Osteoblast (primary cell): Measurements from ENCODE around the gene TTC32. TPM values are rescaled to one million over a fixed set of nuclear protein-coding genes. Genes with fewer than 3 reads are reported as not detected.
A peak's percentile ranks its signal among the peaks of the same experiment; 100 is the strongest.

ENCODE experiments used
- DNase-seq: peaks from one replicate; pipeline ENCODE4 v3.0.0; 2011; ENCODE audit warnings: low spot score, mixed read lengths; ENCODE audit not compliant: insufficient read length; ENCODE audit errors: missing footprints
- H2AFZ ChIP-seq: 2 replicates; pipeline ENCODE4 v1.6.0; 2011; ENCODE audit warnings: mild to moderate bottlenecking, low read length
- H3K27ac ChIP-seq: 2 replicates; pipeline ENCODE4 v1.5.1; 2011; ENCODE audit warnings: mild to moderate bottlenecking, low read depth, low read length, moderate library complexity
- H3K27me3 ChIP-seq: 2 replicates; pipeline ENCODE4 v1.6.0; 2012; ENCODE audit warnings: mild to moderate bottlenecking, control low read depth, inconsistent platforms, low read length, moderate library complexity; ENCODE audit not compliant: insufficient read depth
- H3K36me3 ChIP-seq: 2 replicates; pipeline ENCODE4 v1.5.1; 2011; ENCODE audit warnings: mild to moderate bottlenecking, low read length, control low read depth, moderate library complexity; ENCODE audit not compliant: insufficient read depth
- H3K4me1 ChIP-seq: 2 replicates; pipeline ENCODE4 v1.5.1; 2011; ENCODE audit warnings: mild to moderate bottlenecking, low read length, control low read depth, moderate library complexity; ENCODE audit not compliant: insufficient read depth
- H3K4me2 ChIP-seq: 2 replicates; pipeline ENCODE4 v1.6.0; 2011; ENCODE audit warnings: mild to moderate bottlenecking, low read length; ENCODE audit not compliant: insufficient read depth
- H3K4me3 ChIP-seq: fragments of 200-600 bp; sonication (generic); 3 replicates; pipeline ENCODE4 v1.5.1; 2012; ENCODE audit warnings: mild to moderate bottlenecking, low read length, inconsistent platforms; ENCODE audit not compliant: insufficient read depth
- H3K79me2 ChIP-seq: 2 replicates; pipeline ENCODE4 v1.6.0; 2012; ENCODE audit warnings: mild to moderate bottlenecking, low read length, control low read depth, inconsistent platforms; ENCODE audit not compliant: insufficient read depth
- H3K9me3 ChIP-seq: 2 replicates; pipeline ENCODE4 v1.5.1; 2011; ENCODE audit warnings: low read depth, low read length, control low read depth
- H4K20me1 ChIP-seq: 2 replicates; pipeline ENCODE4 v1.6.0; 2012; ENCODE audit warnings: mild to moderate bottlenecking, low read length, control low read depth; ENCODE audit not compliant: insufficient read depth
- CTCF ChIP-seq: IDR thresholded peaks from 2 replicates; pipeline ENCODE4 v1.5.1; 2011; ENCODE audit warnings: mild to moderate bottlenecking, low read depth, low read length, moderate library complexity; ENCODE audit errors: extremely low read depth
- total RNA-seq: library from RNA; depleted of rRNA; stranded (reverse); fragments of >200 nt; gene quantifications from 2 replicates; pipeline ENCODE4 v1.2.3, GENCODE V29; 2012

TTC32 gene
- total RNA-seq, 1 donor: 14.8 TPM

GRCh38 chr2:19879120-19879519 is 22.7 kb downstream of the TTC32 start:
- Histone ChIP-seq H3K9me3 (no peaks in the 10 kb centered on the region), H3K27me3 (no peaks in the 10 kb centered on the region), H4K20me1 (no peaks in the 10 kb centered on the region), H3K4me1 (peaks cover 3% of the 10 kb centered on the region), H3K4me2 (no peak overlapping the region), H3K79me2 (no peaks in the 10 kb centered on the region), H2AFZ (no peak overlapping the region), H3K4me3 (no peak overlapping the region), H3K27ac (no peak overlapping the region), H3K36me3 (no peaks in the 10 kb centered on the region)
- no peak for TF ChIP-seq CTCF
- DNase-seq: peak; percentile 82

- Histone ChIP-seq H3K4me1 (peaks cover 3% of the 10 kb centered on the region), H4K20me1 (no peaks in the 10 kb centered on the region), H3K27me3 (no peaks in the 10 kb centered on the region), H3K79me2 (no peaks in the 10 kb centered on the region), H3K4me2 (no peak overlapping the region), H3K27ac (no peak overlapping the region), H3K4me3 (no peak overlapping the region), H3K36me3 (no peaks in the 10 kb centered on the region), H2AFZ (no peak overlapping the region), H3K9me3 (no peaks in the 10 kb centered on the region)
- no peak for DNase-seq
- no peak for TF ChIP-seq CTCF
Observed at GRCh38 chr2:19878268-19879046, 23.3 kb downstream of the TTC32 start.

GRCh38 chr2:19876751-19877150 is 25.0 kb downstream of the TTC32 start:
- Histone ChIP-seq H3K4me1 (peaks cover 3% of the 10 kb centered on the region), H3K9me3 (no peaks in the 10 kb centered on the region), H3K4me2 (no peak overlapping the region), H4K20me1 (no peaks in the 10 kb centered on the region), H3K79me2 (no peaks in the 10 kb centered on the region), H3K27ac (no peak overlapping the region), H3K36me3 (no peaks in the 10 kb centered on the region), H3K4me3 (no peak overlapping the region), H2AFZ (no peak overlapping the region), H3K27me3 (no peaks in the 10 kb centered on the region)
- DNase-seq: no peak
- no peak for TF ChIP-seq CTCF

- peaks cover 3% of the 10 kb centered on the region for H3K4me1 ChIP-seq
- H2AFZ ChIP-seq: no peak overlapping the region
- H4K20me1 ChIP-seq: no peaks in the 10 kb centered on the region
- H3K27ac ChIP-seq: no peak overlapping the region
- H3K4me3 ChIP-seq: no peak overlapping the region
- TF ChIP-seq CTCF: no peak
- DNase-seq: no peak
- no peaks in the 10 kb centered on the region for H3K27me3 ChIP-seq
- no peaks in the 10 kb centered on the region for H3K36me3 ChIP-seq
- no peaks in the 10 kb centered on the region for H3K79me2 ChIP-seq
- no peaks in the 10 kb centered on the region for H3K9me3 ChIP-seq
- no peak overlapping the region for H3K4me2 ChIP-seq
Observed at GRCh38 chr2:19875280-19875679, 26.5 kb downstream of the TTC32 start.
